Stimulated activated CD4-positive, alpha-beta T cell treated with anti-CD3 and anti-CD28 coated beads, Interleukin-4, amount 100 ng/mL, for 4 hours (primary cell): ENCODE data around the gene PKNOX2.
"Not testable (repeated sequence)": the region's sequence is repeated elsewhere in the genome, so short reads cannot be mapped to it uniquely, and the experiment has no call there.

Experiments
- DNase-seq, 2 experiments: peaks; one replicate each; pipeline ENCODE4 v3.0.0-alpha.2; 2020

The PKNOX2 gene

DNA sequence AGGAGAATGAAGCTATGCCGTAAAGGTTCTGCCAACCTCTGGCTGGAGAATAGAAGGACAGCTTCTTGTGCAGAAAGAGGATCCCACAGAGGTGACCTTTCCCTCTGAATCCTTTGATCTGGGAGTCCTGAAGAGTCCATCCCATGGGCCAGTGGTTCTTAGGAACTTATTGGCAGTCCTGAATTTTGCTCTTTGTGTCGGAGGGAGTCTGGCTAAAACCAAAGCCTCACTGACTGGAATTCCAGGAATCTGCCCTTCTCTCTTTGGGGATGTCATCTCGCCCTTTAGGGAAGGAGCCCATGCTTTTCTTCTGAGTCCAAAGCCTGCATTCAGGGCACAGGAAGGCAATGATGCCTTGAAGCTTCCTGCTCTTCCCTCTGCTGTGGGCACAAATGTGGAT lies 45.5 kb downstream of the PKNOX2 start:
- DNase-seq: no peak

- no peak for DNase-seq
Measured at GRCh38 chr11:125211191-125211947, 46.8 kb downstream of the PKNOX2 start.

- DNase-seq: no peak
Measured at GRCh38 chr11:125211948-125212340, 47.4 kb downstream of the PKNOX2 start.

DNA sequence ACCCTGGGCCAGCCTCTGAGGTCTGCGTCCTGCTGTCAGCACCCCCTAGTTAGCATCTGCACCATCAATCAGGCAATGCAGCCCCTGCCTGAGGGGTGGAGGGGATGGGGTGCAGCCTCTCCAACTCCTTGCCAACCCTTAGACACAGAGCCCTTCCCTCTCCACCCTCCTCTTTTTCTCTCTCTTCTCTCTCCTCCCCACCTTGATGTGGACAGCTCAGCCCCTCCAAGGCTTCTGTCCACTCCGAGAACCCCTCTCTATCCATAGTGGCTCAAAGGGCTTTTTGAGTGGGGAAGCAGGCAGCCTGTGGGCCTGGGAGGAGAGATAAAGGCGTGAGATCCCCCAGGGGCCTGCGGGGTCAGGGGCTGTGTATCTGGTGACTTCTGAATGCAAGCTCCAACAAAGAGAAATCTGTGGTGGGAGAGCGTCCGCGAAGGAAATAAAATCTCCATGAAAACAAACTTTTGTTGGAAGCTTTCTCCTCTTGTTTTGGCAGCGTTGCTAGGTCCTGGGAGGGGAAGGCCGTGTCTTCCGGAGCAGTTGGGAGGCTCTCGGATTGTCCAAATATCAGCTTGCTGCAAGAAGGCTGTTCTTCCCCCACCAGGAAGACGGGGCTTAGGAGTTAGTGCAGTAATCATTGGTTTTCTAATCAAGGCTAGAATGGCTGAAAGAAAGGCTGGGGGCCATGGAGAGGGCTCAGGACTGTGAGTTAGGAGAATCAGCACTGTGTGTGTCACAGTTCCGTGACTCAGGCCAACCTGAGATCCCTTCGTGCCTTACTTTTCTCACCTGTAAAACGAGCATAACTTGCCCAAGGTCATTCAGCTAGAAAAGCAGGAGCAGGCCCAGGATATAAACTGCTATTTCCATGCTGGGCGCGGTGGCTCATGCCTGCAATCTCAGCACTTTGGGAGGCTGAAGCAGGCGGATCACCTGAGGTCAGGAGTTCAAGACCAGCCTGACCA lies 50.3 kb downstream of the PKNOX2 start:
- DNase-seq: no peak

DNA sequence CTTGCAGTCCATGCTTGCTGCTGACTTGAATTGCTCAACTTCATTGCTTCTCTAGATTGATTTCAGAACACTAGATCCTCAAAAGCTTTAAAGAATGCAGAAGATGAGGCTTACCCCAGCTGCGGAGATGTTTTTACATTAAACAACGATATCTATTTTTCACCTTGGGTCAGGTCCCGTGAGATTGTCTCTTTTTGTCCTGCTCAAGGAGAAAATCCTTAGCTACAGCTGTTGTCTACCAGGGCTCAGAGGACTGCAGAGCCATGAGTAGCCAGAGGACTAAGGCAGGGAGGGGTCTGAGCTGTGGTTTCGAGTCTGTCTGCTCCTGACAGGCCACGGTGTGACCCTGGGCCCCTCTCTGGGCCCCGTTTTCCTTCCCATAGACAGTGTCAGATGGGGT lies 51.4 kb downstream of the PKNOX2 start:
- DNase-seq: no peak

DNA sequence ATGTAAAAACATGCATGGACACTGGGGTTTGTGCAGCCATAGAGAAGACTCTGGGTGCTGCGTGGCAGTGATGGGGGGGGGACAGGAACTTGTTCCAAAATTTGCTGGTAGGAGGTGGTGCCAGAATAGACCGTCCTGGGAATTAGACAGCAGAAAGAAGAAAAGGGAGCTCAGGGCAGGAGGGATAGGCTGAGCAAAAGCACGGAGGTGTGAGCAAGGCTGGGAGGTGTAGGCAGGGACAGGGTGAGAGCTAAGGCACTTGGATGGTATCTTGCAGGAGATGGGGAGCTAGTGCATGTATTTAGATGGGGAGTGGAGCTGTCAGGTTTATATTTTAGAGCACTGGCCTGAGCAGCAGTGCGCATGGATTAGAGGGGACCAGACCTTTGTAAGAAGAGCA lies 53.8 kb downstream of the PKNOX2 start:
- no peak for DNase-seq

DNA sequence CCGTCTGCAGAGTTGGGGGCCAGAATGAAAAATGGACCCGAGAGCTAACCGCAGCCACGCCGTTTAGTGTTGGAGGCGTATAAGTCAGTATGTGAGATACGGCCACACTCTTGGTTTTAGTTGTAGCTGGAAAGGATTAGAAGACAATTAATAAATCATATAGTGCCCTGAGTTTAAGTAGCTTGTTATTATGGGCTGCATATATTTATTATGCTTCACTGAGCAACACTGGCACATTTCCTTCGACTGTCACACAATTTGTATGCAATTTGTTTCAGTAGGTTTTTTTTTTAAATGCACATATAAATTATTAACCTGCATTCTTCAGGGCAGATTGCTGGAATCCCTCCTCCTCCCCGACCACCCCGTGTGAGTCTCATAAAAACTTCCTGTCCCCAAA lies 56.9 kb downstream of the PKNOX2 start:
- no peak for DNase-seq

DNA sequence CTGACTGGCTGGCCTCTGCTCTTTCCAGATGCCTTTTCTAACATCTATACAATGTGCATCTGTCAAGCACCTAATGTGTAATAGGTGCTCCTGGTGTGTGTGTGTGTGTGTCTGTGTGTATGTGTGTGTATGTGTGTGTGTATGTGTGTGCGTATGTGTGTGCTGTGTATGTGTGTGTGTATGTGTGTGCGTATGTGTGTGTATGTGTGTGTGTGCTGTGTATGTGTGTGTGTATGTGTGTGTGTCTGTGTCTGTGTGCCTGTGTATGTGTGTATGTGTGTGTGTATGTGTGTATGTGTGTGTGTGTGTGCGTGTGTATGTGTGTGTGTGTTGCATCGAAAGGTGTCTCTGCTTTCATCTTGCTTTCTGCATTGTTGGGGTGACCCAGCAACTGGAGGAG lies 57.9 kb downstream of the PKNOX2 start:
- DNase-seq: no peak

GRCh38 chr11:125223161-125223560 lies 58.6 kb downstream of the PKNOX2 start:
- DNase-seq: not testable (repeated sequence)

GRCh38 chr11:125223901-125224361 lies 59.4 kb downstream of the PKNOX2 start:
- no peak for DNase-seq

GRCh38 chr11:125224391-125225021 lies 60.0 kb downstream of the PKNOX2 start:
- no peak for DNase-seq

DNA sequence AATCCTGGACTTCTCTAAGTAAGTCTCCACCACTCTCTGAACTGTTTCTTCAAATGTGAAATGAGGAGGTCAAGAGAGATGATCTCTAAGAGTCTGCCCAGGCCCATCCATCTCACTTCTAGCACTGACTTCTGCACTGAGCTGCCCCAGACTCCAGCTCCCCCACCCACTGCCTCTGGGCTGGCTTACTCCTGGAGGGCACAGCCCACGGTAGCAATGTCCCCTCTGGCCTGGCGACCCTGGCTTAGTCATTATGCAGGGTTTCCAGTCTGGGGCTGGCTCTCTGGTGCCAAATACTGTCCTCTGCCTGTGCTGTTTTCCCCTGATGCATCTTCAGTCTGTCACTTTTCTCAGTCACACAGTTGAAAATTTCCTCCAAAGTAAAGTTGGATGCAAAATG lies 60.9 kb downstream of the PKNOX2 start:
- no peak for DNase-seq

GRCh38 chr11:125226031-125226430 lies 61.5 kb downstream of the PKNOX2 start:
- DNase-seq: no peak

DNA sequence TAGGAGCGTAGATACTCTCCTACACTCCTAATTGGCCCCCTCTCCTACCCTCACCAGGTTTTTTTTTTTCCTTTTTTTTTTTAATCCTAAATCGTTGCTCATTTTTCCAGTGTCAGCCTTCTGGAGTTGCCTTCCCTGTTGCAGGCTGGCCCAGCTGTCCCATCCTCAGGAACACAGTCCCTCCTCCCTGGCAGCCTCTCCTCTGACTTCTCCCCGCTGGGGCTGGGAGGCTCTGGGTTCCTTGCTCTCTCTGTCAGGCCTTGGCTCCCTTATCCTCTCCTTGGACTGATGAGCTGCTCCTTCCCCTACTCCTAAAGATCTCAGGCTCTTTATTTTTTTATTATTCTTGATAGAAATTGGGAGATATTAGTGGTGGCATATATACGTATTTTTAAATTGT lies 62.2 kb downstream of the PKNOX2 start:
- DNase-seq: no peak

- no peak for DNase-seq
Measured at GRCh38 chr11:125227151-125227550, 62.6 kb downstream of the PKNOX2 start.

DNA sequence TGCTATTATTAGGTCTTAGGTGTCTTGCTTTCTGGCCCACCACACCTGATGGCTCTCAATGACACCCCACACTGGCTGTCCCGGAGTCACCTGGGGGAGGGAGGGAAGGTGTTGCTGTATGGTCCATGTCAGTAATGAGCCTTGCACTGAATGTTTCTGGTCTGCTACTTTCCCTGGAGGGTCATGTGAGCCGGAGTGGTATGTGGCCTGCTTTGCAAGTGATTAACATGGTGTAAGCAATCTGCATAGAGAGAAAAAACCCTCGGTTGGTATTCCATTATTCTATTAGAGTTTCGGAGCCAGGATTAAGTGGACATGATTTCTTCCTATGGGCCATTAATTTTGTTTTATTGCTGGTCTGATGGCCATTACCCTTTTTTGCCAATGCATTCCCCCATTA lies 63.9 kb downstream of the PKNOX2 start:
- no peak for DNase-seq

DNA sequence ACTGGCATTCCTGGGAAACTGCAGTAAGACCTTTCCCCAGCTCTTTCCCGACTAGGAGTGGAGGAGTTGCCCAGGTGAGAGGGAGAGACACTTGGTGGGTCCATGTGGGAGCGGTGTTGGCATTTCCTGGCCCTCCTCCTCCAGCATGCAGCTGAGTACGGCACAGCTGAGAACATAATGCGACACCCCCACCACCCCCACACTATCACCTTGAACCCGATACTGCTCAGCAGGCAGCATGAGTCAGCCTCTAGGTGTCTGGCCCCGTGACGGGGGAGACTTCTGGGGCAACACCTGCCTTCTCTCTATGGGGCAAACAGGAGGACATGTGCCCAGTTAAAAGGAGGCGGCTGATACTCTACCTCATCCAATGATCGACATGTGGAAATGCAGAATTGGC lies 64.4 kb downstream of the PKNOX2 start:
- no peak for DNase-seq

GRCh38 chr11:125229916-125230315 lies 65.4 kb downstream of the PKNOX2 start:
- no peak for DNase-seq

DNA sequence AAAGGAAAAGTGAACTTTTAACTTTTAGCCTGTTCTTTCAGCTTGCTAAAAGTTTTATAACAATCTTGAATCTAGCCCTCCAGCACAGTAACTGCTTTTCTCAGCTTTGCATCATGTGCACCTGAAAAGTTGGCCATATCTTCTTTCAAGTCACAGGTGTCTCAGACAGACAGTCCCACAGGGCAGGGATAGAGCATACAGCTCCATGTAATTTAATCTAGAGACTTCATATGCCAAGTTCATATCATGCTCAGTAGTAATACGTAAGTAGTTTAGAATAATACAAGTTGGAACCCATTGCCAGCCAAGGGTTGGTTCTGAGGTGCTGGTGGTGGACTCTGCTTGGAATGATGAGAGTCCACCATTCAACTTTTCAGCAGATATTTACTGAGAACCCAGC lies 68.6 kb downstream of the PKNOX2 start:
- DNase-seq: no peak

DNA sequence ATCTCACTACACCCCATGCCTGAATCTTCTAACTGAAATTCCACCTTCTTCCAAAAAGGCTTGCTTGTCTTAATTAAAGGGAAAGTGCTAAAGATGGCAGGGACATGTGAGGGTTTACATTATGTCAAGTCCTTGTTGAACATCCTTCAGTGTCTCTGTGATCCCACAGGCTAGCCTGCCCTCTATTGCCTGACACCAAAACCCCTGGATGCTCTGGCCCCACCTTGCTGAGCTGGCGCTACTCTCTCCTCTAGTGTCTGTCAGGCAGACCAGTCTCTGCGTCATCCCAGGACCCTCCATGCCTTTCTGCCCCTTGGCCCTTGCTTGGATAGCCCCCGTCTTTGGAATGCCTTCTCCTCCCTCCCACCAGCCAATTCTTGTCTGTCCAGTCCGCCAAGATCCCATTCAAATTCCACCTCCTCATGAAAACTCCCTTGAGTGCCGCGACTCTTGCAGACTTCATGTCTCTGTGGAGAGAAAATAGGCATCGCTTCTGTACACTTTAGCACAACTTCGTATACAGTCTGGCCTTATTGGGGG lies 69.3 kb downstream of the PKNOX2 start:
- no peak for DNase-seq

- DNase-seq: no peak
Measured at GRCh38 chr11:125235071-125235471, 70.5 kb downstream of the PKNOX2 start.

DNA sequence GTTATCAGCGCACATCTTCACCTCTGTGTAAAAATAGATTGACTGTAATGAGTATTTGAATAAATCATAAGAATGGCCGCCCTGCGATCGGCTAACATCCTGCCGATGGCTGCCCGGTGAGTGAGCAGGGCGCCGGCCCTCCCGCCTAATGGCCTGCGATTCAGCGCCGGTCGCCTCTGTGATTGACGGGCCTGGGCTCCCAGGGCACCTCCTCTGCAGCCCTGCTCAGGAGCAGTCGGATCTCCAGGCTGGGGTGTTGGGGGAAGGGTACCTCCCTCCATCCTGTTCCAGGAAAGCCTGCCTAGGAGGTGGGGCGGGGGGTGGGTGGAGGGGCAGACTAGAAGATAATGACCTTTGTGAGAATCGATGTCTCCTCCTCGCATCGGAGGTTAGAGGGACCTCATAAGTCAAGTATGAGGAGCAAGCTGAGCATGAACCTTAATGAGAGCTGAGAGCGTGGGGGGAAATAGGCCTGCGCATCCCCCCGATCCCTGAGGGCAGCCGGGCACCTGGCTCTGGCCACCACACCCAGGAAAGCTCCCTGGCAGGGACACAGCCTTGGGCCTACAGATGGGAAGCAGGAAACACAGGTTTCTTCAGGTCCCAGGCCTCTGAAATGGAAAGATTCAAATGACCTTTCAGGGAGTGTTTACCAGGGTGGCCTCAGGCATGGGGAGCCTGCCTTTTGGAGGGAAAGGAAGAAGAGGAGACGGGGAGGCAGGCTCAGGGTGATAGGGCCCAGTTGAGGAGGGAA lies 71.7 kb downstream of the PKNOX2 start:
- DNase-seq: no peak
